Tibial nerve (tissue), 4 donors: Measurements from ENCODE around the gene AUH. TPM values are rescaled to one million over a fixed set of nuclear protein-coding genes. Genes with fewer than 3 reads are reported as not detected.
A peak's percentile ranks its signal among the peaks of the same experiment; 100 is the strongest.

ENCODE experiments used
- DNase-seq, 2 donors: peaks; one replicate each; pipeline ENCODE4 v3.0.0-alpha.2; 2019; ENCODE audit warnings: low spot score in 2 of 2
- H3K27ac ChIP-seq, 4 donors: fragments of 200-600 bp; sonication (generic) in 3 of 4; one replicate each; pipeline ENCODE4 v1.5.1; 2017 to 2019; ENCODE audit warnings: mild to moderate bottlenecking in 1 of 4
- H3K27me3 ChIP-seq, 2 donors: fragments of 200-600 bp; sonication (generic) in 1 of 2; one replicate each; pipeline versions ENCODE4 v1.5.1 to v1.6.0; 2017 to 2019
- H3K36me3 ChIP-seq, 3 donors: fragments of 200-600 bp; sonication (generic); one replicate each; pipeline ENCODE4 v1.5.1; 2018 to 2019
- H3K4me1 ChIP-seq, 4 donors: fragments of 200-600 bp; sonication (generic) in 3 of 4; one replicate each; pipeline ENCODE4 v1.5.1; 2017 to 2019
- H3K4me3 ChIP-seq, 4 donors: fragments of 200-600 bp; sonication (generic) in 3 of 4; one replicate each; pipeline ENCODE4 v1.5.1; 2017 to 2019; ENCODE audit warnings: mild to moderate bottlenecking in 1 of 4, moderate library complexity in 1 of 4
- H3K9me3 ChIP-seq, 4 donors: fragments of 200-600 bp; sonication (generic) in 3 of 4; one replicate each; pipeline ENCODE4 v1.5.1; 2017 to 2019
- CTCF ChIP-seq, 5 experiments: fragments of 200-600 bp in 3 of 5; fragments of 450-650 bp in 2 of 5; sonication (generic) in 3 of 5; IDR thresholded peaks; one replicate each; pipeline ENCODE4 v1.5.1; 2016 to 2019; ENCODE audit warnings: antibody characterized with exemption in 5 of 5, mild to moderate bottlenecking in 3 of 5, moderate library complexity in 2 of 5
- EP300 ChIP-seq, 2 donors: sonication (generic); formaldehyde crosslinking; IDR thresholded peaks; one replicate each; pipeline ENCODE4 v1.6.1; 2017; ENCODE audit warnings: antibody characterized with exemption in 2 of 2, mild to moderate bottlenecking in 1 of 2
- POLR2A ChIP-seq, 2 donors: fragments of 450-650 bp; IDR thresholded peaks; one replicate each; pipeline ENCODE4 v1.6.1; 2017; ENCODE audit warnings: antibody characterized with exemption in 2 of 2, mild to moderate bottlenecking in 2 of 2, moderate library complexity in 2 of 2
- WGBS, 2 donors: methylation state at CpG; one replicate each; pipeline ENCODE4 v1.1.5; 2018; 5-methylcytosine and 5-hydroxymethylcytosine counted together
- total RNA-seq, 4 donors: library from RNA; depleted of rRNA; stranded (reverse); fragments of >200 nt; gene quantifications; one replicate each; pipeline ENCODE4 v1.1.0, GENCODE V29; 2016

AUH gene
- total RNA-seq, 4 donors from 2014 or later = 40.5 to 70.1 (median 44.9) TPM

- DNase-seq = no peak
- Histone ChIP-seq H3K27ac (no peak overlapping the region), H3K4me1 (peaks cover 0 to under 1% (median 0%) of the 10 kb centered on the region in 4 donors), H3K27me3 (no peaks in the 10 kb centered on the region), H3K9me3 (no peaks in the 10 kb centered on the region), H3K4me3 (no peak overlapping the region), H3K36me3 (peaks cover 0 to 28% (median 0%) of the 10 kb centered on the region in 3 donors)
- TF ChIP-seq EP300 (IDR thresholded peaks at IDR 0.05) (no peak), CTCF (IDR thresholded peaks at IDR 0.05) (no peak)
Observed at GRCh38 chr9:91347377-91347776, 14.3 kb downstream of the AUH start.

GRCh38 chr9:91346644-91347043 is 15.1 kb downstream of the AUH start:
- no peak for DNase-seq
- peaks cover 0 to 6% (median 0%) of the 10 kb centered on the region in 4 donors for H3K4me1 ChIP-seq
- 97 to 100% methylated on average over 1 of the region's 1 CpG for WGBS, 2 donors
- TF ChIP-seq EP300 (IDR thresholded peaks at IDR 0.05) (no peak), CTCF (IDR thresholded peaks at IDR 0.05) (no peak), POLR2A (IDR thresholded peaks at IDR 0.05) (no peak)
- H3K27ac ChIP-seq = no peak overlapping the region
- H3K36me3 ChIP-seq = peaks cover 0 to 35% (median 5%) of the 10 kb centered on the region in 3 donors
- no peaks in the 10 kb centered on the region for H3K9me3 ChIP-seq
- H3K4me3 ChIP-seq = no peak overlapping the region
- no peaks in the 10 kb centered on the region for H3K27me3 ChIP-seq

- WGBS, 2 donors = 83 to 93% methylated on average over 4 of the region's 4 CpGs
- Histone ChIP-seq H3K4me3 (no peak overlapping the region), H3K4me1 (peaks cover 0 to 11% (median 1%) of the 10 kb centered on the region in 4 donors), H3K36me3 (peaks cover 0 to 36% (median 5%) of the 10 kb centered on the region in 3 donors), H3K9me3 (no peaks in the 10 kb centered on the region), H3K27me3 (no peaks in the 10 kb centered on the region), H3K27ac (no peak overlapping the region)
- TF ChIP-seq POLR2A (IDR thresholded peaks at IDR 0.05) (no peak), EP300 (IDR thresholded peaks at IDR 0.05) (no peak), CTCF (IDR thresholded peaks at IDR 0.05) (no peak)
- DNase-seq = no peak
Observed at GRCh38 chr9:91345978-91346377, 15.7 kb downstream of the AUH start.

- Histone ChIP-seq H3K9me3 (no peaks in the 10 kb centered on the region), H3K27ac (no peak overlapping the region), H3K27me3 (no peaks in the 10 kb centered on the region), H3K36me3 (peaks cover 0 to 50% (median 5%) of the 10 kb centered on the region in 3 donors), H3K4me3 (no peak overlapping the region), H3K4me1 (peaks cover 0 to 20% (median 4%) of the 10 kb centered on the region in 4 donors)
- TF ChIP-seq POLR2A (IDR thresholded peaks at IDR 0.05) (no peak), CTCF (IDR thresholded peaks at IDR 0.05) (no peak)
- no peak for DNase-seq
- 93 to 96% methylated on average over 3 of the region's 3 CpGs for WGBS, 2 donors
Observed at GRCh38 chr9:91342575-91342974, 19.1 kb downstream of the AUH start.

GRCh38 chr9:91341749-91342148 is 20.0 kb downstream of the AUH start:
- no peak overlapping the region for H3K4me3 ChIP-seq
- H3K4me1 ChIP-seq = peaks cover 0 to 20% (median 4%) of the 10 kb centered on the region in 4 donors
- DNase-seq = no peak
- H3K27ac ChIP-seq = peak overlapping the region in 2 of 4 donors; percentile 45 to 59
- H3K27me3 ChIP-seq = no peaks in the 10 kb centered on the region
- no peak for TF ChIP-seq CTCF (IDR thresholded peaks at IDR 0.05)
- no peak for TF ChIP-seq EP300 (IDR thresholded peaks at IDR 0.05)
- no peak for TF ChIP-seq POLR2A (IDR thresholded peaks at IDR 0.05)
- 60 to 72% methylated on average over 3 of the region's 3 CpGs for WGBS, 2 donors
- peaks cover 0 to 50% (median 5%) of the 10 kb centered on the region in 3 donors for H3K36me3 ChIP-seq
- H3K9me3 ChIP-seq = no peaks in the 10 kb centered on the region
